DOHH2 (cell line): ENCODE measurements around the gene MEX3D.

Experiments used
- H3F3A ChIP-seq: fragments of 200-600 bp; sonication (generic), shearing (Covaris generic); 2 replicates; pipeline ENCODE4 v1.6.0; 2016; ENCODE audit warnings: antibody characterized with exemption, mild to moderate bottlenecking; ENCODE audit not compliant: control insufficient read depth, insufficient read depth
- H3K27ac ChIP-seq: fragments of 200-600 bp; sonication (generic); 2 replicates; pipeline ENCODE4 v1.5.1; 2014; ENCODE audit warnings: low read depth, mild to moderate bottlenecking, low read length, moderate library complexity
- H3K27me3 ChIP-seq: fragments of 200-600 bp; sonication (generic); 2 replicates; pipeline ENCODE4 v1.6.1; 2014; ENCODE audit warnings: mild to moderate bottlenecking, low read length, mixed read lengths; ENCODE audit not compliant: control insufficient read depth
- H3K36me3 ChIP-seq: fragments of 200-600 bp; sonication (generic); 2 replicates; pipeline ENCODE4 v1.6.1; 2014; ENCODE audit warnings: mild to moderate bottlenecking, low read length, moderate library complexity, mixed read lengths; ENCODE audit not compliant: control insufficient read depth
- H3K4me1 ChIP-seq: fragments of 200-600 bp; sonication (generic); 2 replicates; pipeline ENCODE4 v1.6.1; 2014; ENCODE audit warnings: mild to moderate bottlenecking, low read length, mixed read lengths; ENCODE audit not compliant: control insufficient read depth
- H3K4me2 ChIP-seq: fragments of 200-600 bp; sonication (generic); 2 replicates; pipeline ENCODE4 v1.6.0; 2014; ENCODE audit warnings: mild to moderate bottlenecking, low read length, moderate library complexity
- H3K4me3 ChIP-seq: fragments of 200-600 bp; sonication (generic); 2 replicates; pipeline ENCODE4 v1.5.1; 2014; ENCODE audit warnings: mild to moderate bottlenecking, low read length, mixed read lengths
- H3K79me2 ChIP-seq: fragments of 200-600 bp; sonication (generic); 2 replicates; pipeline ENCODE4 v1.6.1; 2014; ENCODE audit warnings: mild to moderate bottlenecking, low read length, mixed read lengths; ENCODE audit not compliant: control insufficient read depth
- H3K9me2 ChIP-seq: fragments of 200-600 bp; sonication (generic); replicated peaks from 2 replicates; pipeline ENCODE4 v1.6.1; 2014; ENCODE audit warnings: mild to moderate bottlenecking, low read length, mixed read lengths; ENCODE audit not compliant: control insufficient read depth
- H3K9me3 ChIP-seq: fragments of 200-600 bp; sonication (generic); 2 replicates; pipeline ENCODE4 v1.6.1; 2014; ENCODE audit warnings: antibody characterized with exemption, low read length, mixed read lengths; ENCODE audit not compliant: control insufficient read depth, insufficient read depth
- H4K20me1 ChIP-seq: fragments of 200-600 bp; sonication (generic); 2 replicates; pipeline ENCODE4 v1.6.0; 2014; ENCODE audit warnings: low read depth, mild to moderate bottlenecking, antibody characterized with exemption, low read length, moderate library complexity; ENCODE audit not compliant: control insufficient read depth, insufficient read depth
- CTCF ChIP-seq: fragments of 200-600 bp; sonication (generic); IDR thresholded peaks from one replicate; pipeline ENCODE4 v1.5.1; 2014; ENCODE audit warnings: antibody characterized with exemption, mild to moderate bottlenecking, low read depth, low read length; ENCODE audit not compliant: poor library complexity, severe bottlenecking
- EZH2phosphoT487 ChIP-seq: fragments of 200-600 bp; sonication (generic); IDR thresholded peaks from 2 replicates; pipeline ENCODE4 v1.6.1; 2017; ENCODE audit warnings: borderline replicate concordance, mild to moderate bottlenecking, antibody characterized with exemption, low read length, moderate library complexity, mixed read lengths

The MEX3D gene

GRCh38 chr19:1615156-1615765 lies 47.1 kb upstream of the MEX3D start:
- Histone ChIP-seq H4K20me1 (peaks cover 6% of the 10 kb centered on the region; the same call in 1 of the 2 replicates), H3F3A (peaks cover 25% of the 10 kb centered on the region), H3K4me1 (peaks cover 91% of the 10 kb centered on the region), H3K4me2 (no peak overlapping the region), H3K27ac (no peak overlapping the region), H3K9me2 (no peaks in the 10 kb centered on the region), H3K9me3 (no peaks in the 10 kb centered on the region), H3K36me3 (peaks cover 99% of the 10 kb centered on the region), H3K27me3 (no peaks in the 10 kb centered on the region), H3K4me3 (no peak overlapping the region), H3K79me2 (peaks cover 44% of the 10 kb centered on the region)
- TF ChIP-seq CTCF (no peak), EZH2phosphoT487 (no peak)

GRCh38 chr19:1613808-1614570 lies 45.9 kb upstream of the MEX3D start:
- Histone ChIP-seq H3K4me2 (no peak overlapping the region), H4K20me1 (peaks cover 4% of the 10 kb centered on the region; the same call in 1 of the 2 replicates)
- TF ChIP-seq EZH2phosphoT487 (no peak), CTCF (no peak)

GRCh38 chr19:1613146-1613545 lies 45.0 kb upstream of the MEX3D start:
- no peak overlapping the region for H3K4me2 ChIP-seq
- H3K4me3 ChIP-seq = no peak overlapping the region
- H3K9me2 ChIP-seq = no peaks in the 10 kb centered on the region
- peaks cover 91% of the 10 kb centered on the region for H3K4me1 ChIP-seq
- TF ChIP-seq EZH2phosphoT487 (no peak), CTCF (no peak)
- H4K20me1 ChIP-seq = peaks cover 4% of the 10 kb centered on the region; the same call in 1 of the 2 replicates
- no peaks in the 10 kb centered on the region for H3K27me3 ChIP-seq
- H3F3A ChIP-seq = peaks cover 43% of the 10 kb centered on the region
- peaks cover 27% of the 10 kb centered on the region for H3K79me2 ChIP-seq
- no peaks in the 10 kb centered on the region for H3K9me3 ChIP-seq
- peaks cover 93% of the 10 kb centered on the region for H3K36me3 ChIP-seq
- no peak overlapping the region for H3K27ac ChIP-seq

More at GRCh38 chr19:1613808-1614570, 45.9 kb upstream of the MEX3D start:
- peaks cover 35% of the 10 kb centered on the region for H3K79me2 ChIP-seq
- no peak overlapping the region for H3K4me3 ChIP-seq
- no peaks in the 10 kb centered on the region for H3K27me3 ChIP-seq
- H3K9me2 ChIP-seq = no peaks in the 10 kb centered on the region
- peaks cover 36% of the 10 kb centered on the region for H3F3A ChIP-seq
- H3K36me3 ChIP-seq = peaks cover 95% of the 10 kb centered on the region
- H3K27ac ChIP-seq = no peak overlapping the region
- H3K4me1 ChIP-seq = peaks cover 91% of the 10 kb centered on the region
- no peaks in the 10 kb centered on the region for H3K9me3 ChIP-seq
